H9 (cell line): ENCODE results near the gene MST1. TPM values are rescaled to one million over a fixed set of nuclear protein-coding genes. Genes with fewer than 3 reads are reported as not detected.
A peak's percentile ranks its signal among the peaks of the same experiment; 100 is the strongest.

Experiments used
- DNase-seq: peaks from one replicate; pipeline ENCODE4 v3.0.0-alpha.2; 2017
- H2AFZ ChIP-seq: one replicate; pipeline ENCODE4 v1.6.1; 2013; ENCODE audit warnings: mild to moderate bottlenecking, low read length, control low read depth, moderate library complexity
- H2AK5ac ChIP-seq: 2 replicates; pipeline ENCODE4 v1.6.1; 2013; ENCODE audit warnings: low read length, control low read depth, mixed read lengths; ENCODE audit not compliant: insufficient read length
- H2BK120ac ChIP-seq: one replicate; pipeline ENCODE4 v1.6.1; 2013; ENCODE audit warnings: low read depth, mild to moderate bottlenecking, low read length, control low read depth, inconsistent platforms; ENCODE audit not compliant: poor library complexity, severe bottlenecking
- H2BK12ac ChIP-seq: 2 replicates; pipeline ENCODE4 v1.6.1; 2013; ENCODE audit warnings: low read length, control low read depth, mixed read lengths, low read depth; ENCODE audit not compliant: insufficient read length
- H2BK15ac ChIP-seq: 2 replicates; pipeline ENCODE4 v1.6.1; 2013; ENCODE audit warnings: low read depth, low read length, control low read depth
- H2BK20ac ChIP-seq: one replicate; pipeline ENCODE4 v1.6.1; 2013; ENCODE audit warnings: low read depth, mild to moderate bottlenecking, low read length, control low read depth, inconsistent platforms; ENCODE audit not compliant: poor library complexity, severe bottlenecking
- H2BK5ac ChIP-seq: 2 replicates; pipeline ENCODE4 v1.6.1; 2013; ENCODE audit warnings: low read length, control low read depth, mixed read lengths; ENCODE audit not compliant: insufficient read length
- H3K14ac ChIP-seq: 2 replicates; pipeline ENCODE4 v1.6.1; 2013; ENCODE audit warnings: low read length, control low read depth; ENCODE audit not compliant: insufficient read depth
- H3K18ac ChIP-seq: 2 replicates; pipeline ENCODE4 v1.6.1; 2013; ENCODE audit warnings: low read depth, mild to moderate bottlenecking, mixed read lengths, low read length, control low read depth; ENCODE audit not compliant: insufficient read length
- H3K23ac ChIP-seq: 2 replicates; pipeline ENCODE4 v1.6.1; 2013; ENCODE audit warnings: low read length, control low read depth, mixed read lengths, low read depth; ENCODE audit not compliant: insufficient read length
- H3K23me2 ChIP-seq: 2 replicates; pipeline ENCODE4 v1.6.1; 2013; ENCODE audit warnings: low read depth, mild to moderate bottlenecking, mixed read lengths, low read length, control low read depth; ENCODE audit not compliant: insufficient read length, poor library complexity, severe bottlenecking
- H3K27ac ChIP-seq: 2 replicates; pipeline ENCODE4 v1.5.1; 2013; ENCODE audit warnings: low read length, control low read depth, mixed read lengths, low read depth; ENCODE audit not compliant: insufficient read length
- H3K27me3 ChIP-seq: 2 replicates; pipeline ENCODE4 v1.6.1; 2013; ENCODE audit warnings: low read length, control low read depth, inconsistent platforms; ENCODE audit not compliant: insufficient read depth
- H3K4ac ChIP-seq: 2 replicates; pipeline ENCODE4 v1.6.1; 2013; ENCODE audit warnings: low read depth, mild to moderate bottlenecking, control low read depth, inconsistent platforms, low read length, moderate library complexity
- H3K4me1 ChIP-seq: 2 replicates; pipeline ENCODE4 v1.6.1; 2013; ENCODE audit warnings: low read length, control low read depth, inconsistent platforms; ENCODE audit not compliant: insufficient read depth
- H3K4me2 ChIP-seq: 2 replicates; pipeline ENCODE4 v1.6.1; 2013; ENCODE audit warnings: low read length, control low read depth, mixed read lengths; ENCODE audit not compliant: insufficient read length, insufficient read depth
- H3K56ac ChIP-seq: 2 replicates; pipeline ENCODE4 v1.6.1; 2013; ENCODE audit warnings: low read depth, mild to moderate bottlenecking, mixed read lengths, low read length, control low read depth; ENCODE audit not compliant: insufficient read length
- H3K79me1 ChIP-seq: 2 replicates; pipeline ENCODE4 v1.6.1; 2013; ENCODE audit warnings: low read depth, mild to moderate bottlenecking, moderate library complexity, low read length, control low read depth, inconsistent platforms; ENCODE audit not compliant: insufficient read depth, poor library complexity, severe bottlenecking
- H3K79me2 ChIP-seq: 2 replicates; pipeline ENCODE4 v1.6.1; 2013; ENCODE audit warnings: low read length, control low read depth, inconsistent platforms; ENCODE audit not compliant: insufficient read depth
- H3K9ac ChIP-seq: 2 replicates; pipeline ENCODE4 v1.6.1; 2013; ENCODE audit warnings: low read length, control low read depth, mixed read lengths; ENCODE audit not compliant: insufficient read length; ENCODE audit errors: extremely low read depth
- H3K9me3 ChIP-seq: one replicate; pipeline ENCODE4 v1.6.1; 2013; ENCODE audit warnings: low read depth, low read length, inconsistent platforms; ENCODE audit not compliant: control insufficient read depth
- H3T11ph ChIP-seq: one replicate; pipeline ENCODE4 v1.6.1; 2013; ENCODE audit warnings: mild to moderate bottlenecking, low read length, control low read depth, inconsistent platforms
- H4K20me1 ChIP-seq: one replicate; pipeline ENCODE4 v1.6.1; 2013; ENCODE audit not compliant: control insufficient read depth, insufficient read length, insufficient read depth
- H4K5ac ChIP-seq: 2 replicates; pipeline ENCODE4 v1.6.1; 2013; ENCODE audit warnings: low read depth, mild to moderate bottlenecking, mixed read lengths, low read length, control low read depth; ENCODE audit not compliant: insufficient read length
- H4K8ac ChIP-seq: replicated peaks from 2 replicates; pipeline ENCODE4 v1.6.1; 2013; ENCODE audit warnings: low read length, control low read depth, mixed read lengths, low read depth; ENCODE audit not compliant: insufficient read length
- H4K91ac ChIP-seq: 2 replicates; pipeline ENCODE4 v1.6.1; 2013; ENCODE audit warnings: low read depth, mild to moderate bottlenecking, moderate library complexity, mixed read lengths, low read length, control low read depth; ENCODE audit not compliant: insufficient read length
- H3K27ac Mint-ChIP-seq, 3 experiments: 2 replicates in 2 of 3; 3 replicates in 1 of 3; pipeline ENCODE4 v1.8.0; 2020 to 2021; ENCODE audit warnings: mixed read lengths in 3 of 3, mild to moderate bottlenecking in 1 of 3, moderate library complexity in 1 of 3
- H3K27me3 Mint-ChIP-seq: 2 replicates; pipeline ENCODE4 v1.8.0; 2021; ENCODE audit warnings: low read depth, mild to moderate bottlenecking, moderate library complexity, mixed read lengths
- H3K36me3 Mint-ChIP-seq, 3 experiments: 2 replicates in 2 of 3; 3 replicates in 1 of 3; pipeline ENCODE4 v1.8.0; 2020 to 2021; ENCODE audit warnings: low read depth in 3 of 3, mixed read lengths in 3 of 3; ENCODE audit not compliant: insufficient read depth in 1 of 3
- H3K4me1 Mint-ChIP-seq, 2 experiments: 2 replicates each; pipeline ENCODE4 v1.8.0; 2020; ENCODE audit warnings: mixed read lengths in 2 of 2
- H3K4me3 Mint-ChIP-seq, 2 experiments: 2 replicates in 1 of 2; 3 replicates in 1 of 2; pipeline ENCODE4 v1.8.0; 2020 to 2021; ENCODE audit warnings: mild to moderate bottlenecking in 2 of 2, mixed read lengths in 2 of 2, moderate library complexity in 1 of 2
- H3K9me3 Mint-ChIP-seq, 2 experiments: 2 replicates in 1 of 2; 3 replicates in 1 of 2; pipeline ENCODE4 v1.8.0; 2020; ENCODE audit warnings: mild to moderate bottlenecking in 2 of 2, mixed read lengths in 2 of 2, moderate library complexity in 1 of 2
- WGBS: extraction: QIAGEN DNeasy Blood & Tissue Kit; methylation state at CpG from one replicate; pipeline ENCODE4 v1.1.7; 2013; ENCODE audit warnings: missing lambda C conversion rate, low lambda C conversion rate, mixed read lengths; ENCODE audit not compliant: insufficient read length; ENCODE audit errors: extremely low coverage; 5-methylcytosine and 5-hydroxymethylcytosine counted together
- total RNA-seq: library from RNA; stranded (reverse); gene quantifications from 2 replicates; pipeline ENCODE4 v1.2.1, GENCODE V29; 2021
- TF ChIP-seq, protein P1 (sequence below): fragments of 200-600 bp; sonication (generic); conservative IDR thresholded peaks from 3 replicates; pipeline ENCODE4 v1.8.0; 2021; ENCODE audit warnings: antibody characterized with exemption, mild to moderate bottlenecking

Gene MST1
- total RNA-seq, 1 experiment from 2014 or later, result 8.9 TPM

DNA sequence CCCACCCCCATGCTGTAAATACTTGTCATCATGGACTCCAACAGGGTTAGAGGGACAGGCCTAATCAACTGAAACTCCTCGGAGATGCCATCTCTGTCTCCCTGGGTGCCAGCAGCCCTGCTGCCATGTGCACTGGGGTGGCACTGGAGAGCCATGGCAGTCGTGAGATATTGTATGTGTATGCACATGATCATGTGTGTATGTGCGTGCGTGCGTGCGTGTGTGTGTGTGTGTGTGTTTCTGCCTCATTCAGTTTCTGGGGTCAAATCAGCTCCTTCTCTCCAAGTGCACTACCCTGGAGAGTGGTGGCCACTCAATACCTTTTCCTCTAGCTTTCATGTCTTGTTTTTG, 18.4 kb downstream of the MST1 start:
- Histone ChIP-seq H3K27ac (no peak overlapping the region), H3K4me1 (no peaks in the 10 kb centered on the region; the same call in 1 of the 2 replicates), H3K18ac (no peak overlapping the region), H3K79me1 (peaks cover 4% of the 10 kb centered on the region), H3T11ph (no peak overlapping the region), H3K9me3 (no peaks in the 10 kb centered on the region), H4K5ac (no peak overlapping the region), H2BK5ac (no peak overlapping the region), H3K56ac (no peak overlapping the region), H3K9ac (no peak overlapping the region), H4K8ac (no peak overlapping the region), H2BK120ac (no peak overlapping the region), H3K79me2 (no peaks in the 10 kb centered on the region; the same call in 1 of the 2 replicates), H3K14ac (no peak overlapping the region), H2BK12ac (no peak overlapping the region), H2BK15ac (no peak overlapping the region), H3K23ac (no peak overlapping the region), H2BK20ac (no peak overlapping the region), H3K4ac (no peak overlapping the region), H3K27me3 (no peaks in the 10 kb centered on the region), H2AK5ac (no peak overlapping the region), H3K4me2 (no peak overlapping the region), H4K20me1 (no peaks in the 10 kb centered on the region), H4K91ac (no peak overlapping the region), H2AFZ (no peak overlapping the region), H3K23me2 (peaks cover 8% of the 10 kb centered on the region)
- no CpG with 5 or more reads among the region's 6 CpGs for WGBS
- DNase-seq, result no peak
- Mint-ChIP-seq H3K27me3 (no peaks in the 10 kb centered on the region; the same call in 1 of the 2 replicates), H3K4me1 (peaks cover 29 to 36% of the 10 kb centered on the region in 2 experiments), H3K36me3 (peaks cover 5 to 6% (median 5%) of the 10 kb centered on the region in 3 experiments; a peak in 6 of 7 replicates), H3K4me3 (no peak overlapping the region), H3K9me3 (no peaks in the 10 kb centered on the region), H3K27ac (peak overlapping the region in 2 of 3 experiments; percentile 46 to 49; a peak in 1 of 7 replicates)
- TF ChIP-seq, protein P1, sequence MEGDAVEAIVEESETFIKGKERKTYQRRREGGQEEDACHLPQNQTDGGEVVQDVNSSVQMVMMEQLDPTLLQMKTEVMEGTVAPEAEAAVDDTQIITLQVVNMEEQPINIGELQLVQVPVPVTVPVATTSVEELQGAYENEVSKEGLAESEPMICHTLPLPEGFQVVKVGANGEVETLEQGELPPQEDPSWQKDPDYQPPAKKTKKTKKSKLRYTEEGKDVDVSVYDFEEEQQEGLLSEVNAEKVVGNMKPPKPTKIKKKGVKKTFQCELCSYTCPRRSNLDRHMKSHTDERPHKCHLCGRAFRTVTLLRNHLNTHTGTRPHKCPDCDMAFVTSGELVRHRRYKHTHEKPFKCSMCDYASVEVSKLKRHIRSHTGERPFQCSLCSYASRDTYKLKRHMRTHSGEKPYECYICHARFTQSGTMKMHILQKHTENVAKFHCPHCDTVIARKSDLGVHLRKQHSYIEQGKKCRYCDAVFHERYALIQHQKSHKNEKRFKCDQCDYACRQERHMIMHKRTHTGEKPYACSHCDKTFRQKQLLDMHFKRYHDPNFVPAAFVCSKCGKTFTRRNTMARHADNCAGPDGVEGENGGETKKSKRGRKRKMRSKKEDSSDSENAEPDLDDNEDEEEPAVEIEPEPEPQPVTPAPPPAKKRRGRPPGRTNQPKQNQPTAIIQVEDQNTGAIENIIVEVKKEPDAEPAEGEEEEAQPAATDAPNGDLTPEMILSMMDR, result no peak
